ENCODE measurements around the gene SCD. TPM values are rescaled to one million over a fixed set of nuclear protein-coding genes. Genes with fewer than 3 reads are reported as not detected.

SCD gene
- total and polyA plus RNA-seq, 2 of the 13 experiments (the other 11 are each of a cell fraction or from before 2014, with no cell fraction given) = 492 to 512 TPM

DNA sequence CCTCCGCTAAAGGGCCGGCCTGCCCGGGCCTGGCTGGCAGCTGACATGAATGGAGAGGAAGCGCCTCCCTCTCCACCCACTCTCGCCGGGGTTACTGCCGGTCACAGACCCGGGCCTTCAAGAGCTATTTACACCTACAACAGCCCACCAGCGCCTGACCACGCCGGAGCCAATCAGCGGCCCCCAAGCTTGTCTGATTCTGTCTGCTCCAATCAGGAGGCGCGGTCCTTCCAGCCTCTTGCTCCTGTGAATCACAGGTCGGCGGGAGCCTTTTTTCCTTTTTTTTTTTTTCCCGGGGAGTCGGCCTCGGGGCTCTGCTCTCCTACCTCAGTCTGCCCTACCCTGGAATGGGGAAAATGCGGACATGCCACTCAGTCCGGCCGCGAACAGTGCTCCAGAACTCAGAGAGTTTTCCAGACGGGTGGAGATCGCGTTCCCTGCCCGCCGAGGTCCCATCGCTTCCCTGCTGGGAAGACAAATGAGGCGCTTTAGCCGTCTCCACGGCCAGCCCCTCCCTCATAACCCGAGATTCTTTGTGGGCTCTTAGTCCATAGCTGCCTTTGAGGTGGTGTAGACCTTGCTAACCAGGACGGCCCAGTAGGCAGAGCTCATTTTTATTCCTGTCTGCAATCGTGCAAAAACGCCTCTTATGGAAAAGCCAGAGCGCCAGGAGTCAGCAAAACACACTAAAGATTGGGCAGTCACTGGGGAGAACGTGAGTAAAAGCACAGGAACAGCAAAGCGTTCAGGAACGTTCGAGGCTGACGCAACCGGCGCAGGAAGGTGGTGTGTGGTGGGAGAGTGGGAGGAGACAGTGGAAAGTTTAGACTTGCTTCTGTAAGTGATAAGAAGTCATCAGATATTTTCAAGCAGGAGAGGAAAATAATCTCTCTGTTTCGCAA is 26.5 kb downstream of the SCD start (continued):
- TF ChIP-seq, protein P1, sequence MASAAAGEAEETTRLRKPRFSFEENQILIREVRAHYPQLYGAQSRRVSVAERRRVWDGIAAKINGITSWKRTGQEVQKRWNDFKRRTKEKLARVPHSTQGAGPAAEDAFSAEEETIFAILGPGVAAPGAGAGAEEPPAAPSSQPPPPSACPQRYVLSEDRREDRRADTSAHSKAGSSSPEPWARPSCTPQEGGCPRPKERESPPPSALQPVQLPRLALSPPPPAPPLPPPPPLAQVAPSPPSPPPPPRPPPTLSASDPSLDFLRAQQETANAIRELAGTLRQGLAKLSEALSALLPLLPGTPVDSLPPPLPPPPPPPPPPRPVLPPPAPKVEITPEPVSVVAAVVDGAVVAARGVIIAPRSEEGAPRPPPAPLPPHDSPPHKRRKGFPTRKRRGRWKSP (CRISPR knock-in tag; IDR thresholded peaks at IDR 0.05) = peak; percentile 42; the same call in 1 of the 2 replicates
- TF ChIP-seq, protein P2, sequence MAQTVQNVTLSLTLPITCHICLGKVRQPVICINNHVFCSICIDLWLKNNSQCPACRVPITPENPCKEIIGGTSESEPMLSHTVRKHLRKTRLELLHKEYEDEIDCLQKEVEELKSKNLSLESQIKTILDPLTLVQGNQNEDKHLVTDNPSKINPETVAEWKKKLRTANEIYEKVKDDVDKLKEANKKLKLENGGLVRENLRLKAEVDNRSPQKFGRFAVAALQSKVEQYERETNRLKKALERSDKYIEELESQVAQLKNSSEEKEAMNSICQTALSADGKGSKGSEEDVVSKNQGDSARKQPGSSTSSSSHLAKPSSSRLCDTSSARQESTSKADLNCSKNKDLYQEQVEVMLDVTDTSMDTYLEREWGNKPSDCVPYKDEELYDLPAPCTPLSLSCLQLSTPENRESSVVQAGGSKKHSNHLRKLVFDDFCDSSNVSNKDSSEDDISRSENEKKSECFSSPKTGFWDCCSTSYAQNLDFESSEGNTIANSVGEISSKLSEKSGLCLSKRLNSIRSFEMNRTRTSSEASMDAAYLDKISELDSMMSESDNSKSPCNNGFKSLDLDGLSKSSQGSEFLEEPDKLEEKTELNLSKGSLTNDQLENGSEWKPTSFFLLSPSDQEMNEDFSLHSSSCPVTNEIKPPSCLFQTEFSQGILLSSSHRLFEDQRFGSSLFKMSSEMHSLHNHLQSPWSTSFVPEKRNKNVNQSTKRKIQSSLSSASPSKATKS (CRISPR knock-in tag; IDR thresholded peaks at IDR 0.05) = no peak
- no peak for TF ChIP-seq ZNF468 (CRISPR knock-in tag; IDR thresholded peaks at IDR 0.05)
- peak; percentile 66; the same call in 1 of the 2 replicates for TF ChIP-seq ZNF614 (CRISPR knock-in tag; IDR thresholded peaks at IDR 0.05; ENCODE audit: borderline replicate concordance)
- TF ChIP-seq NCOA5 (CRISPR knock-in tag; IDR thresholded peaks at IDR 0.05) = no peak
- TF ChIP-seq KMT2B (CRISPR knock-in tag; IDR thresholded peaks at IDR 0.05) = no peak; the same call in 1 of the 2 replicates
- TF ChIP-seq XRCC5 (optimal IDR thresholded peaks at IDR 0.05; ENCODE audit: low read length) = no peak
- peak; percentile 52; the same call in 1 of the 2 replicates for TF ChIP-seq RFX5 (IDR thresholded peaks at IDR 0.05; ENCODE audit: low read depth, low read length)
- TF ChIP-seq MTF2 (CRISPR knock-in tag; IDR thresholded peaks at IDR 0.05; ENCODE audit: borderline replicate concordance) = no peak; the same call in 1 of the 2 replicates
- TF ChIP-seq MLLT10 (CRISPR knock-in tag; IDR thresholded peaks at IDR 0.05) = no peak
- peak; percentile 28 for TF ChIP-seq HNF1A (IDR thresholded peaks at IDR 0.05; ENCODE audit: low read depth)
- no peak; the same call in 1 of the 2 replicates for TF ChIP-seq HNF1A (CRISPR knock-in tag; IDR thresholded peaks at IDR 0.05; ENCODE audit: borderline replicate concordance)
- no peak for TF ChIP-seq WIZ (CRISPR knock-in tag; IDR thresholded peaks at IDR 0.05)
- peak; percentile 54 for TF ChIP-seq MEIS1 (CRISPR knock-in tag; IDR thresholded peaks at IDR 0.05; ENCODE audit: borderline replicate concordance)
- TF ChIP-seq STAT5B (CRISPR knock-in tag; IDR thresholded peaks at IDR 0.05) = no peak
- no peak for TF ChIP-seq PRPF4 (IDR thresholded peaks at IDR 0.05; ENCODE audit: low read depth, low read length, poor library complexity, severe bottlenecking)
- no peak for TF ChIP-seq PCBP2 (optimal IDR thresholded peaks at IDR 0.05; ENCODE audit: low read depth, low read length, poor library complexity, severe bottlenecking)
- no peak for TF ChIP-seq MATR3 (CRISPR knock-in tag; IDR thresholded peaks at IDR 0.05)
- peak; percentile 63; the same call in 1 of the 2 replicates for TF ChIP-seq TOPORS (CRISPR knock-in tag; IDR thresholded peaks at IDR 0.05)
- no peak for TF ChIP-seq ZNF569 (CRISPR knock-in tag; IDR thresholded peaks at IDR 0.05; ENCODE audit: borderline replicate concordance)
- TF ChIP-seq HNRNPL (IDR thresholded peaks at IDR 0.05; ENCODE audit: low read depth, low read length) = peak; percentile 82; the same call in 1 of the 2 replicates
- peak; percentile 95 for TF ChIP-seq NFYC (CRISPR knock-in tag; IDR thresholded peaks at IDR 0.05)
- peak; percentile 9; the same call in 1 of the 2 replicates for TF ChIP-seq ZNF441 (CRISPR knock-in tag; IDR thresholded peaks at IDR 0.05; ENCODE audit: borderline replicate concordance)
